Activated T-cell treated with anti-CD3 and anti-CD28 coated beads, Interleukin-2, amount 50 U/mL, for 1 hour (primary cell): ENCODE measurements around the gene MAGEF1.

ENCODE experiments used
- DNase-seq: peaks from one replicate; pipeline ENCODE4 v3.0.0-alpha.2; 2020

The MAGEF1 gene

GRCh38 chr3:184663756-184664155, 48.1 kb downstream of the MAGEF1 start:
- DNase-seq, result no peak

DNA sequence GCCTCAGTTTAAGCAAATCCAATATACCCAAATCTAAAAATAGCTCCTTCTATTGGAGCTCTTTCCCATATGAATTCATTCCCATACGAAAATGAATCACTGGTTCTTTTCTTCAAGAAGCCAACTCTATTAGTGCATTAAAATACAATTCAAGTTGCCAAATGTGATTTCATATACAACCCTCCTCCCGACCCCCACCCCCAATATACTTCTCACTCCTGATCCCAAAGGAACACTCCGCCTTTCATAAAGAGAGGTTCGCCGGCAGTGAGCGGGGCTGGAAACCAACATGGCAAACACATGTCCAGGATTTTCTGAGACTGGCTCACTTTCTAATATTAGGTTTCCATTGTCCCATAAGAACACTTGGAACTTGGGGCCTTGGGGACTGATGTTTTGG, 48.5 kb downstream of the MAGEF1 start:
- no peak for DNase-seq

GRCh38 chr3:184662187-184662586, 49.7 kb downstream of the MAGEF1 start:
- DNase-seq, result no peak

- DNase-seq, result no peak
Measured at GRCh38 chr3:184660931-184661330, 50.9 kb downstream of the MAGEF1 start.
